ENCODE data around the gene ZNF541.
"Not testable (repeated sequence)": the region's sequence is repeated elsewhere in the genome, so short reads cannot be mapped to it uniquely, and the experiment has no call there.

The ZNF541 gene

GRCh38 chr19:47600246-47601179, 27.6 kb upstream of the ZNF541 start:
- DNase-seq: peak; percentile 93

GRCh38 chr19:47599671-47600245, 26.8 kb upstream of the ZNF541 start:
- not testable (repeated sequence) for DNase-seq

- peak; percentile 33 for DNase-seq
These were observed 25.7 kb upstream of the ZNF541 start for GRCh38 chr19:47598407-47599349.

GRCh38 chr19:47595944-47596343, 23.0 kb upstream of the ZNF541 start:
- DNase-seq: no peak

GRCh38 chr19:47593860-47594259, 20.9 kb upstream of the ZNF541 start:
- DNase-seq: no peak

- no peak for DNase-seq
These were observed 16.9 kb upstream of the ZNF541 start for GRCh38 chr19:47589824-47590223.

GRCh38 chr19:47587295-47587694, 14.3 kb upstream of the ZNF541 start:
- DNase-seq: no peak

- DNase-seq: not testable (repeated sequence)
These were observed 10.2 kb upstream of the ZNF541 start for GRCh38 chr19:47583161-47583560.

GRCh38 chr19:47582320-47582909, 9.5 kb upstream of the ZNF541 start:
- no peak for DNase-seq

- DNase-seq: no peak
These were observed 8.8 kb upstream of the ZNF541 start for GRCh38 chr19:47581605-47582319.

- DNase-seq: no peak
These were observed 7.4 kb upstream of the ZNF541 start for GRCh38 chr19:47580397-47580796.

GRCh38 chr19:47572635-47573034, 313 bp downstream of the ZNF541 start:
- DNase-seq: no peak

- DNase-seq: no peak
These were observed 3.6 kb downstream of the ZNF541 start for GRCh38 chr19:47569331-47569730.

- DNase-seq: no peak
These were observed 8.9 kb downstream of the ZNF541 start for GRCh38 chr19:47564081-47564480.

GRCh38 chr19:47561440-47562057, 11.4 kb downstream of the ZNF541 start:
- no peak for DNase-seq

GRCh38 chr19:47560999-47561398, 11.9 kb downstream of the ZNF541 start:
- DNase-seq: no peak

- no peak for DNase-seq
These were observed 22.8 kb downstream of the ZNF541 start for GRCh38 chr19:47550129-47550528.

GRCh38 chr19:47549261-47549862, 23.6 kb downstream of the ZNF541 start:
- no peak for DNase-seq

GRCh38 chr19:47547199-47547598, 25.7 kb downstream of the ZNF541 start:
- no peak for DNase-seq

- no peak for DNase-seq
These were observed 27.6 kb downstream of the ZNF541 start for GRCh38 chr19:47545061-47545948.
